H1 (cell line): ENCODE measurements around the gene FAM162A. TPM values are rescaled to one million over a fixed set of nuclear protein-coding genes. Genes with fewer than 3 reads are reported as not detected.

Experiments
- BCL11A ChIP-seq, 2 experiments: IDR thresholded peaks; one replicate each; pipeline ENCODE4 v1.6.1; 2011; ENCODE audit warnings: low read depth in 2 of 2, low read length in 2 of 2, mild to moderate bottlenecking in 2 of 2
- CBX5 ChIP-seq: fragments of 300-800, 300-1000 bp; sonication (generic); IDR thresholded peaks from 2 replicates; pipeline ENCODE4 v1.7.1; 2016; ENCODE audit warnings: antibody characterized with exemption, low read length, low read depth
- GABPA ChIP-seq: IDR thresholded peaks from 2 replicates; pipeline ENCODE4 v1.6.1; 2011; ENCODE audit warnings: mild to moderate bottlenecking, low read length, moderate library complexity, borderline replicate concordance; ENCODE audit not compliant: insufficient read depth
- JUND ChIP-seq: IDR thresholded peaks from 2 replicates; pipeline ENCODE4 v1.6.1; 2011; ENCODE audit warnings: mild to moderate bottlenecking, improper control_type of control experiment, low read length
- KDM1A ChIP-seq: fragments of 200-600, 300-600 bp; sonication (generic); IDR thresholded peaks from 2 replicates; pipeline ENCODE4 v1.7.1; 2016; ENCODE audit warnings: mild to moderate bottlenecking, low read length, borderline replicate concordance
- KDM4A ChIP-seq: IDR thresholded peaks from one replicate; pipeline ENCODE4 v1.7.1; 2012; ENCODE audit warnings: low read depth, mild to moderate bottlenecking, moderate library complexity, low read length, inconsistent platforms; ENCODE audit not compliant: severe bottlenecking
- MAFK ChIP-seq: IDR thresholded peaks from 2 replicates; pipeline ENCODE4 v1.6.1; 2012; ENCODE audit warnings: low read depth, mild to moderate bottlenecking, improper control_type of control experiment, low read length
- POLR2A ChIP-seq, 2 experiments: IDR thresholded peaks; 1 replicate in 1 of 2; 2 replicates in 1 of 2; pipeline ENCODE4 v1.6.1; 2011; ENCODE audit warnings: low read depth in 2 of 2, low read length in 2 of 2, mild to moderate bottlenecking in 2 of 2; ENCODE audit errors: control extremely low read depth in 1 of 2
- POU5F1 ChIP-seq: IDR thresholded peaks from 2 replicates; pipeline ENCODE4 v1.6.1; 2011; ENCODE audit warnings: low read depth, mild to moderate bottlenecking, low read length, moderate library complexity
- RFX5 ChIP-seq: IDR thresholded peaks from 2 replicates; pipeline ENCODE4 v1.6.1; 2011; ENCODE audit warnings: low read depth, low read length, improper control_type of control experiment, borderline replicate concordance
- RNF2 ChIP-seq: fragments of 200-900, 300-1000 bp; sonication (generic); IDR thresholded peaks from 2 replicates; pipeline ENCODE4 v1.7.1; 2016; ENCODE audit warnings: borderline replicate concordance, low read depth, mild to moderate bottlenecking, antibody characterized with exemption, low read length; ENCODE audit not compliant: poor library complexity, severe bottlenecking; ENCODE audit errors: missing control alignments
- SIN3A ChIP-seq, 2 experiments: IDR thresholded peaks in 1 of 2; conservative IDR thresholded peaks in 1 of 2; 2 replicates each; pipeline ENCODE4 v1.6.1; 2011 to 2012; ENCODE audit warnings: low read length in 2 of 2, improper control_type of control experiment in 1 of 2, low read depth in 1 of 2, mild to moderate bottlenecking in 1 of 2
- SIRT6 ChIP-seq: IDR thresholded peaks from one replicate; pipeline ENCODE4 v1.7.1; 2012; ENCODE audit warnings: low read length, inconsistent platforms
- SP2 ChIP-seq: IDR thresholded peaks from 2 replicates; pipeline ENCODE4 v1.6.1; 2012; ENCODE audit warnings: mild to moderate bottlenecking, low read length, inconsistent platforms
- TAF7 ChIP-seq: optimal IDR thresholded peaks from 2 replicates; pipeline ENCODE3; 2011; ENCODE audit warnings: low read depth, mild to moderate bottlenecking, inconsistent platforms, low read length, moderate library complexity, borderline replicate concordance
- TCF12 ChIP-seq: IDR thresholded peaks from 2 replicates; pipeline ENCODE4 v1.6.1; 2011; ENCODE audit warnings: low read depth, mild to moderate bottlenecking, low read length
- YY1 ChIP-seq: IDR thresholded peaks from 2 replicates; pipeline ENCODE4 v1.6.1; 2011; ENCODE audit warnings: low read depth, mild to moderate bottlenecking, low read length
- ZNF274 ChIP-seq: IDR thresholded peaks from 2 replicates; pipeline ENCODE4 v1.7.0; 2012; ENCODE audit warnings: low read length, borderline replicate concordance; ENCODE audit errors: extremely low read depth
- polyA plus RNA-seq, 7 experiments: library from polyadenylated mRNA; depleted of rRNA in 3 of 7; stranded (reverse) in 5 of 7; unstranded in 2 of 7; fragments of >200 nt in 5 of 7; fragments of 200-250 nt in 2 of 7; gene quantifications; 1 replicate in 5 of 7; 2 replicates in 1 of 7; 4 replicates in 1 of 7; pipeline versions ENCODE4 v1.2.1 to v1.2.3, GENCODE V29; 2011 to 2013; ENCODE audit warnings: missing spikeins in 2 of 7, mixed read lengths in 2 of 7
- total RNA-seq: library from RNA; stranded (reverse); fragmentation: NEBNext Ultra II Directional; extraction: Animal tissue kit (Norgen Biotek cat#: 25700); gene quantifications from 2 replicates; pipeline ENCODE4 v1.2.1, GENCODE V29; 2021
- TF ChIP-seq, protein P1 (sequence below), 3 experiments: IDR thresholded peaks; 1 replicate in 2 of 3; 2 replicates in 1 of 3; pipeline versions ENCODE4 v1.5.1 to v1.6.1; 2011; ENCODE audit warnings: low read length in 3 of 3, mild to moderate bottlenecking in 3 of 3, inconsistent platforms in 2 of 3, low read depth in 1 of 3, moderate library complexity in 1 of 3; ENCODE audit not compliant: insufficient read depth in 1 of 3; ENCODE audit errors: control extremely low read depth in 1 of 3
- TF ChIP-seq, protein P2 (sequence below): IDR thresholded peaks from 2 replicates; pipeline ENCODE4 v1.6.1; 2012; ENCODE audit warnings: inconsistent platforms

FAM162A gene
- total and polyA plus RNA-seq, 2 of the 8 experiments (the other 6 are each of a cell fraction or from before 2014, with no cell fraction given), result 38.2 to 59.7 TPM

DNA sequence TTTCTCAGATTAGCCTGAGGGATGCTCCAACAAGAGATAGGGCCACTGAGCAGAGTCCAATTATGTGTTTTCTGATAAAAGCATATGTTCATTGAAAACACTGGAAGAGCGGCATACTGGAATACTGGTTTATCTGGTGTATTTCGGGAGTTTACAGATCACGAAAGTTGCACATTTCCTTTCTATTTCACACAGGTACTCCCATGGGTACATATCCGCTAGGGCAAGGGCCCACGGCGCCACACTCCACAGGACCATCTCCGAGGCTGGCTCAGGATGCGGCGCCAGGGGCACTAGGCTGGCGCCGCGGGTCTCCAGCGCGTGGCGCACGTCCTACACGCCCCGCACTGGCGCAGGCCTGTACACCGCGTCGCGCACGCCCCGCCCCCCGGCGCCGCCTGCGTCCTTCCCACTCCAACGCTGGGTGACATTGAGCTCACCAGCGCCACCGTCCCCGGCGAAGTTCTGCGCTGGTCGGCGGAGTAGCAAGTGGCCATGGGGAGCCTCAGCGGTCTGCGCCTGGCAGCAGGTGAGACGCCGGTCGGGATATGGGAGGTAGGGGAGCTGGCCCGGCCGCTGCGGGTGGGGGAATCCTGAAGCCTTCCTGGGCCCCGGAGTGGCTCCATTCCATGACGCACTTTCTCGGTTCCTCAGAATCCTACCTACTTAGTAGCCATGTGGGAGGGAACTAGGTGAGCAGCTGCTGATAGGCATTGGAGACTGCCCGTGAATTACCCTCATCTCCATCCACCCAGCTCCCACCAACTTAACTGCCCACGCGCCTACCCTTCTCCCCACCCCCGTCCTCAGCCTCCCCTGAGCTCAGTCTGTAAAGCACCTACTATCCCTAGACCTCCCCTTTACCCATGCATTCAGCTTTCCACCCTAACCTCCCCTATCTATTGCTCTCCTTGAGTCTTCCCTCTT is at the start of gene FAM162A (continued):
- no peak for TF ChIP-seq TCF12
- no peak for TF ChIP-seq RFX5
- TF ChIP-seq POLR2A (IDR thresholded peaks at IDR 0.05; ENCODE audit: control extremely low read depth in 1 of 2, low read depth in 2 of 2, low read length in 2 of 2), result peak in 1 of 2 experiments; percentile 79; a peak in 1 of 3 replicates
- peak; percentile 56 for TF ChIP-seq KDM4A
- no peak for TF ChIP-seq RNF2
- no peak for TF ChIP-seq SP2
- TF ChIP-seq SIN3A (conservative IDR thresholded peaks at IDR 0.05 in 1 of 2, IDR thresholded peaks at IDR 0.05 in 1 of 2; ENCODE audit: low read depth in 1 of 2, low read length in 2 of 2), result peak; percentile 34 to 88; a peak in 2 of 4 replicates
- TF ChIP-seq CBX5, result no peak
- TF ChIP-seq BCL11A (IDR thresholded peaks at IDR 0.05; ENCODE audit: low read depth in 2 of 2, low read length in 2 of 2), result no peak
- no peak for TF ChIP-seq SIRT6
- no peak for TF ChIP-seq ZNF274
- TF ChIP-seq TAF7, result no peak
- TF ChIP-seq, protein P1, sequence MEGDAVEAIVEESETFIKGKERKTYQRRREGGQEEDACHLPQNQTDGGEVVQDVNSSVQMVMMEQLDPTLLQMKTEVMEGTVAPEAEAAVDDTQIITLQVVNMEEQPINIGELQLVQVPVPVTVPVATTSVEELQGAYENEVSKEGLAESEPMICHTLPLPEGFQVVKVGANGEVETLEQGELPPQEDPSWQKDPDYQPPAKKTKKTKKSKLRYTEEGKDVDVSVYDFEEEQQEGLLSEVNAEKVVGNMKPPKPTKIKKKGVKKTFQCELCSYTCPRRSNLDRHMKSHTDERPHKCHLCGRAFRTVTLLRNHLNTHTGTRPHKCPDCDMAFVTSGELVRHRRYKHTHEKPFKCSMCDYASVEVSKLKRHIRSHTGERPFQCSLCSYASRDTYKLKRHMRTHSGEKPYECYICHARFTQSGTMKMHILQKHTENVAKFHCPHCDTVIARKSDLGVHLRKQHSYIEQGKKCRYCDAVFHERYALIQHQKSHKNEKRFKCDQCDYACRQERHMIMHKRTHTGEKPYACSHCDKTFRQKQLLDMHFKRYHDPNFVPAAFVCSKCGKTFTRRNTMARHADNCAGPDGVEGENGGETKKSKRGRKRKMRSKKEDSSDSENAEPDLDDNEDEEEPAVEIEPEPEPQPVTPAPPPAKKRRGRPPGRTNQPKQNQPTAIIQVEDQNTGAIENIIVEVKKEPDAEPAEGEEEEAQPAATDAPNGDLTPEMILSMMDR (IDR thresholded peaks at IDR 0.05; ENCODE audit: control extremely low read depth in 1 of 3, insufficient read depth in 1 of 3, low read depth in 1 of 3, low read length in 3 of 3), result peak; percentile 52 to 70 (median 53)
- TF ChIP-seq GABPA, result no peak
- no peak for TF ChIP-seq YY1
- TF ChIP-seq, protein P2, sequence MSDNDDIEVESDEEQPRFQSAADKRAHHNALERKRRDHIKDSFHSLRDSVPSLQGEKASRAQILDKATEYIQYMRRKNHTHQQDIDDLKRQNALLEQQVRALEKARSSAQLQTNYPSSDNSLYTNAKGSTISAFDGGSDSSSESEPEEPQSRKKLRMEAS, result peak; percentile 78
- TF ChIP-seq JUND, result no peak; the same call in 1 of the 2 replicates
- TF ChIP-seq KDM1A, result no peak
- no peak; the same call in 1 of the 2 replicates for TF ChIP-seq MAFK
- TF ChIP-seq POU5F1, result no peak
